Suprapubic skin (tissue), 3 donors: Measurements from ENCODE around the gene CSRP1.

Source experiments
- POLR2A ChIP-seq, 2 donors: fragments of 450-650 bp; IDR thresholded peaks; one replicate each; pipeline ENCODE4 v1.6.1; 2017; ENCODE audit warnings: antibody characterized with exemption in 2 of 2, mild to moderate bottlenecking in 2 of 2, moderate library complexity in 2 of 2
- TF ChIP-seq, protein P1 (sequence below), 2 donors: fragments of 200-600 bp in 1 of 2; fragments of 450-650 bp in 1 of 2; sonication (generic) in 1 of 2; IDR thresholded peaks; one replicate each; pipeline ENCODE4 v1.5.1; 2016 to 2019; ENCODE audit warnings: antibody characterized with exemption in 2 of 2, mild to moderate bottlenecking in 1 of 2, moderate library complexity in 1 of 2

DNA sequence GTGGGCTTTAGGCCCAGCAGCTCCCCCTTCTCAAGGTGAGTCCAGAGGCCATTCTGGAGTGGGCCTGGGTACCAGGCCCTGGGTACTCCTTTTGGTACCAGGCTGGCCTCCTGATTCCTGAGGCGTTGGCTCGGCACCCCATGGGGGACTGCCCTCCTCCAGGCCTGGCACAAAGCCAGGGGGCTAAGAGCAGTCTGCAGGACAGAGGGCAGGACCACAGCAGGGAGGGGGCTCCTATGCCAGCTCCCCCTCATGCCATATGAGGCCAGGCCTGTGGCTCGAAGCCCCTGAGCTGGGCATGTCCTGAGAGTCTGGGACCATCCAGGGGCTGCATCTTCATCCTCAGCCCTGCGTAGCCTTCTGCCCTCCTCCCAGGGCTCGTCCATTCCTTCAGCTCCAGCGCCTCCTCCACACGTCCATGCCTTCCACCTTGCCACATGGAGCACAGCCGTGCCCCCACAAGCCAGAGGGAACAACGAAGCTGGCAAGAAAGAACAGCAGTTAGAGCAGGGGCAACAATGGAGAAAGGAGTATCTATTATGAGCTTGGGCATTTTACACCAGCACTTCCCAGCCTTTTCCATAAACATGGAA, 41.1 kb downstream of the CSRP1 start:
- TF ChIP-seq, protein P1, sequence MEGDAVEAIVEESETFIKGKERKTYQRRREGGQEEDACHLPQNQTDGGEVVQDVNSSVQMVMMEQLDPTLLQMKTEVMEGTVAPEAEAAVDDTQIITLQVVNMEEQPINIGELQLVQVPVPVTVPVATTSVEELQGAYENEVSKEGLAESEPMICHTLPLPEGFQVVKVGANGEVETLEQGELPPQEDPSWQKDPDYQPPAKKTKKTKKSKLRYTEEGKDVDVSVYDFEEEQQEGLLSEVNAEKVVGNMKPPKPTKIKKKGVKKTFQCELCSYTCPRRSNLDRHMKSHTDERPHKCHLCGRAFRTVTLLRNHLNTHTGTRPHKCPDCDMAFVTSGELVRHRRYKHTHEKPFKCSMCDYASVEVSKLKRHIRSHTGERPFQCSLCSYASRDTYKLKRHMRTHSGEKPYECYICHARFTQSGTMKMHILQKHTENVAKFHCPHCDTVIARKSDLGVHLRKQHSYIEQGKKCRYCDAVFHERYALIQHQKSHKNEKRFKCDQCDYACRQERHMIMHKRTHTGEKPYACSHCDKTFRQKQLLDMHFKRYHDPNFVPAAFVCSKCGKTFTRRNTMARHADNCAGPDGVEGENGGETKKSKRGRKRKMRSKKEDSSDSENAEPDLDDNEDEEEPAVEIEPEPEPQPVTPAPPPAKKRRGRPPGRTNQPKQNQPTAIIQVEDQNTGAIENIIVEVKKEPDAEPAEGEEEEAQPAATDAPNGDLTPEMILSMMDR (IDR thresholded peaks at IDR 0.05), result no peak
- no peak for TF ChIP-seq POLR2A (IDR thresholded peaks at IDR 0.05)
